ENCODE measurements around the gene CEMIP2. TPM values are rescaled to one million over a fixed set of nuclear protein-coding genes. Genes with fewer than 3 reads are reported as not detected.

The CEMIP2 gene
- total and polyA plus RNA-seq, 2 of the 13 experiments (the other 11 are each of a cell fraction or from before 2014, with no cell fraction given) = 94.3 to 128 TPM

DNA sequence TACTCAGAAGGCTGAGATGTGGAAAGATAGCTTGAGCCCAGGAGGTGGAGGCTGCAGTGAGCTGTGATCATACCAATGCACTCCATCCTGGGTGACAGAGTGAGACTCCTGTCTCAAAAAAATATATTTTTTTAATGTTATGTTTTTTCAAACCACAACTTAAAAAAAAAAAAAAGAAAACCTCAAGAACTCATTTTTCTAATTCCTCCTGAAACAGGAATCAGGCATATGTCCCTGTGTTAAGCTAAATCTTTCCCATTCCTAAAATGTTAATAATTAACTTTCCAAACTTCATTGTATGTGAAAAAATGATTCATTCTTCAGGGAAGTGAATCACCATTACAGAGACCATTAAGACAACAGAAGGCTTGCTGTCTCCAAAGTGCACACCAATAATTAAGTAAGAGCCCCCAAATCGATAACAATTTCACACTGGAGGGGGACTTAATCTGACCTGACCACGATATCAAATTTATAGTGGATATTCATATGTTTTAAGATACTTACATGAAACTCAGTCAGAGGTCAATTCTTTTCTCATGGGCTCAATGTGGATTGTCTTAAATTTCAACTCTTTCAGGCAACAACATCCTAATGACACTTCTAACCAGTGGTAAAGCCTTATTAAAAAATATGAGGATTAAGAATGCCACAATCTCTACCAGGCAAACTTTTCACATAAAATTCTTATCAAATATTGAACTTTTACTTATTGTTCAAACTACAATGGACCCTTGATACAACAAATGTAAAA, 5.2 kb downstream of the CEMIP2 start (continued):
- TF ChIP-seq, protein P1, sequence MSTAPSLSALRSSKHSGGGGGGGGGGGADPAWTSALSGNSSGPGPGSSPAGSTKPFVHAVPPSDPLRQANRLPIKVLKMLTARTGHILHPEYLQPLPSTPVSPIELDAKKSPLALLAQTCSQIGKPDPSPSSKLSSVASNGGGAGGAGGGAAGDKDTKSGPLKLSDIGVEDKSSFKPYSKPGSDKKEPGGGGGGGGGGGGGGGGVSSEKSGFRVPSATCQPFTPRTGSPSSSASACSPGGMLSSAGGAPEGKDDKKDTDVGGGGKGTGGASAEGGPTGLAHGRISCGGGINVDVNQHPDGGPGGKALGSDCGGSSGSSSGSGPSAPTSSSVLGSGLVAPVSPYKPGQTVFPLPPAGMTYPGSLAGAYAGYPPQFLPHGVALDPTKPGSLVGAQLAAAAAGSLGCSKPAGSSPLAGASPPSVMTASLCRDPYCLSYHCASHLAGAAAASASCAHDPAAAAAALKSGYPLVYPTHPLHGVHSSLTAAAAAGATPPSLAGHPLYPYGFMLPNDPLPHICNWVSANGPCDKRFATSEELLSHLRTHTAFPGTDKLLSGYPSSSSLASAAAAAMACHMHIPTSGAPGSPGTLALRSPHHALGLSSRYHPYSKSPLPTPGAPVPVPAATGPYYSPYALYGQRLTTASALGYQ (CRISPR knock-in tag; IDR thresholded peaks at IDR 0.05) = peak; percentile 46; the same call in 1 of the 2 replicates
- TF ChIP-seq FOSL2 (CRISPR knock-in tag; IDR thresholded peaks at IDR 0.05) (peak; percentile 76), RFX1 (IDR thresholded peaks at IDR 0.05) (no peak), ZFY (CRISPR knock-in tag; IDR thresholded peaks at IDR 0.05) (no peak), ARNTL (CRISPR knock-in tag; IDR thresholded peaks at IDR 0.05) (no peak), PHF21A (CRISPR knock-in tag; IDR thresholded peaks at IDR 0.05) (peak; percentile 32; the same call in 1 of the 2 replicates), TOE1 (CRISPR knock-in tag; IDR thresholded peaks at IDR 0.05) (no peak), FOXP1 (IDR thresholded peaks at IDR 0.05) (no peak), FOXP1 (CRISPR knock-in tag; IDR thresholded peaks at IDR 0.05) (peak; percentile 32; the same call in 1 of the 2 replicates), SETDB1 (CRISPR knock-in tag; IDR thresholded peaks at IDR 0.05; ENCODE audit: borderline replicate concordance) (no peak), ZNF33B (CRISPR knock-in tag; IDR thresholded peaks at IDR 0.05) (no peak), MAFF (IDR thresholded peaks at IDR 0.05; ENCODE audit: low read depth, low read length) (no peak), NFIC (IDR thresholded peaks at IDR 0.05; ENCODE audit: low read length) (peak; percentile 45; the same call in 1 of the 2 replicates), PHF8 (CRISPR knock-in tag; IDR thresholded peaks at IDR 0.05) (no peak), NR1H2 (CRISPR knock-in tag; IDR thresholded peaks at IDR 0.05; ENCODE audit: borderline replicate concordance, low read depth) (no peak), CBX1 (IDR thresholded peaks at IDR 0.05; ENCODE audit: low read depth) (no peak), EEA1 (CRISPR knock-in tag; IDR thresholded peaks at IDR 0.05; ENCODE audit: borderline replicate concordance) (no peak), ZNF782 (CRISPR knock-in tag; IDR thresholded peaks at IDR 0.05; ENCODE audit: borderline replicate concordance) (no peak), ISL2 (CRISPR knock-in tag; IDR thresholded peaks at IDR 0.05) (0 out of 2 replicates have a peak, but pooled peaks have one; percentile 18), KLF16 (CRISPR knock-in tag; IDR thresholded peaks at IDR 0.05) (0 out of 4 replicates have a peak, but pooled peaks of 1 of the 2 experiments have one; percentile 20)
- TF ChIP-seq, protein P2, sequence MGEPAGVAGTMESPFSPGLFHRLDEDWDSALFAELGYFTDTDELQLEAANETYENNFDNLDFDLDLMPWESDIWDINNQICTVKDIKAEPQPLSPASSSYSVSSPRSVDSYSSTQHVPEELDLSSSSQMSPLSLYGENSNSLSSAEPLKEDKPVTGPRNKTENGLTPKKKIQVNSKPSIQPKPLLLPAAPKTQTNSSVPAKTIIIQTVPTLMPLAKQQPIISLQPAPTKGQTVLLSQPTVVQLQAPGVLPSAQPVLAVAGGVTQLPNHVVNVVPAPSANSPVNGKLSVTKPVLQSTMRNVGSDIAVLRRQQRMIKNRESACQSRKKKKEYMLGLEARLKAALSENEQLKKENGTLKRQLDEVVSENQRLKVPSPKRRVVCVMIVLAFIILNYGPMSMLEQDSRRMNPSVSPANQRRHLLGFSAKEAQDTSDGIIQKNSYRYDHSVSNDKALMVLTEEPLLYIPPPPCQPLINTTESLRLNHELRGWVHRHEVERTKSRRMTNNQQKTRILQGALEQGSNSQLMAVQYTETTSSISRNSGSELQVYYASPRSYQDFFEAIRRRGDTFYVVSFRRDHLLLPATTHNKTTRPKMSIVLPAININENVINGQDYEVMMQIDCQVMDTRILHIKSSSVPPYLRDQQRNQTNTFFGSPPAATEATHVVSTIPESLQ (CRISPR knock-in tag; conservative IDR thresholded peaks at IDR 0.05) = no peak
- TF ChIP-seq, protein P3, sequence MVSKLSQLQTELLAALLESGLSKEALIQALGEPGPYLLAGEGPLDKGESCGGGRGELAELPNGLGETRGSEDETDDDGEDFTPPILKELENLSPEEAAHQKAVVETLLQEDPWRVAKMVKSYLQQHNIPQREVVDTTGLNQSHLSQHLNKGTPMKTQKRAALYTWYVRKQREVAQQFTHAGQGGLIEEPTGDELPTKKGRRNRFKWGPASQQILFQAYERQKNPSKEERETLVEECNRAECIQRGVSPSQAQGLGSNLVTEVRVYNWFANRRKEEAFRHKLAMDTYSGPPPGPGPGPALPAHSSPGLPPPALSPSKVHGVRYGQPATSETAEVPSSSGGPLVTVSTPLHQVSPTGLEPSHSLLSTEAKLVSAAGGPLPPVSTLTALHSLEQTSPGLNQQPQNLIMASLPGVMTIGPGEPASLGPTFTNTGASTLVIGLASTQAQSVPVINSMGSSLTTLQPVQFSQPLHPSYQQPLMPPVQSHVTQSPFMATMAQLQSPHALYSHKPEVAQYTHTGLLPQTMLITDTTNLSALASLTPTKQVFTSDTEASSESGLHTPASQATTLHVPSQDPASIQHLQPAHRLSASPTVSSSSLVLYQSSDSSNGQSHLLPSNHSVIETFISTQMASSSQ (IDR thresholded peaks at IDR 0.05; ENCODE audit: low read depth) = peak; percentile 91
- TF ChIP-seq, protein P3 (CRISPR knock-in tag; IDR thresholded peaks at IDR 0.05; ENCODE audit: borderline replicate concordance) = peak; percentile 86; the same call in 1 of the 2 replicates
- TF ChIP-seq, protein P4, sequence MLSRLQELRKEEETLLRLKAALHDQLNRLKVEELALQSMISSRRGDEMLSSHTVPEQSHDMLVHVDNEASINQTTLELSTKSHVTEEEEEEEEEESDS (CRISPR knock-in tag; IDR thresholded peaks at IDR 0.05; ENCODE audit: borderline replicate concordance) = no peak
